Measurements from ENCODE around the gene TGOLN2. TPM values are rescaled to one million over a fixed set of nuclear protein-coding genes. Genes with fewer than 3 reads are reported as not detected.

Gene TGOLN2
- total RNA-seq, 4 donors from 2014 or later = 115 to 153 (median 124) TPM

GRCh38 chr2:85356186-85356585 lies 28.4 kb upstream of the TGOLN2 start:
- peaks cover 0 to 61% of the 10 kb centered on the region in 2 donors for H3K36me3 ChIP-seq
- ATAC-seq = no peak
- TF ChIP-seq EP300 (IDR thresholded peaks at IDR 0.05) = no peak
- TF ChIP-seq, protein P1, sequence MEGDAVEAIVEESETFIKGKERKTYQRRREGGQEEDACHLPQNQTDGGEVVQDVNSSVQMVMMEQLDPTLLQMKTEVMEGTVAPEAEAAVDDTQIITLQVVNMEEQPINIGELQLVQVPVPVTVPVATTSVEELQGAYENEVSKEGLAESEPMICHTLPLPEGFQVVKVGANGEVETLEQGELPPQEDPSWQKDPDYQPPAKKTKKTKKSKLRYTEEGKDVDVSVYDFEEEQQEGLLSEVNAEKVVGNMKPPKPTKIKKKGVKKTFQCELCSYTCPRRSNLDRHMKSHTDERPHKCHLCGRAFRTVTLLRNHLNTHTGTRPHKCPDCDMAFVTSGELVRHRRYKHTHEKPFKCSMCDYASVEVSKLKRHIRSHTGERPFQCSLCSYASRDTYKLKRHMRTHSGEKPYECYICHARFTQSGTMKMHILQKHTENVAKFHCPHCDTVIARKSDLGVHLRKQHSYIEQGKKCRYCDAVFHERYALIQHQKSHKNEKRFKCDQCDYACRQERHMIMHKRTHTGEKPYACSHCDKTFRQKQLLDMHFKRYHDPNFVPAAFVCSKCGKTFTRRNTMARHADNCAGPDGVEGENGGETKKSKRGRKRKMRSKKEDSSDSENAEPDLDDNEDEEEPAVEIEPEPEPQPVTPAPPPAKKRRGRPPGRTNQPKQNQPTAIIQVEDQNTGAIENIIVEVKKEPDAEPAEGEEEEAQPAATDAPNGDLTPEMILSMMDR (IDR thresholded peaks at IDR 0.05) = no peak
- no peak for TF ChIP-seq POLR2A (IDR thresholded peaks at IDR 0.05)
- TF ChIP-seq POLR2AphosphoS5 (IDR thresholded peaks at IDR 0.05) = no peak
- WGBS, 2 donors (ENCODE audit: low coverage in 1 of 2) = 100% methylated on average over 1 of the region's 2 CpGs; no CpG with 5 or more reads in 1 of the 2 donors
- no peaks in the 10 kb centered on the region for H3K27me3 ChIP-seq
- peaks cover 0 to 73% (median 9%) of the 10 kb centered on the region in 3 donors for H3K4me1 ChIP-seq
- H3K4me3 ChIP-seq = no peak overlapping the region
- H3K9me3 ChIP-seq = no peaks in the 10 kb centered on the region
- H3K27ac ChIP-seq = no peak overlapping the region

GRCh38 chr2:85355521-85355920 lies 27.7 kb upstream of the TGOLN2 start:
- WGBS, 2 donors (ENCODE audit: low coverage in 1 of 2) = 40% methylated on average over 2 of the region's 3 CpGs; no CpG with 5 or more reads in 1 of the 2 donors
- Histone ChIP-seq H3K27ac (peak overlapping the region in 1 of 4 donors; percentile 84), H3K36me3 (peaks cover 0 to 61% of the 10 kb centered on the region in 2 donors), H3K4me3 (peak overlapping the region; percentile 73 to 88), H3K9me3 (no peaks in the 10 kb centered on the region), H3K27me3 (no peaks in the 10 kb centered on the region), H3K4me1 (peaks cover 0 to 73% (median 9%) of the 10 kb centered on the region in 3 donors)
- no peak for ATAC-seq
- no peak for TF ChIP-seq EP300 (IDR thresholded peaks at IDR 0.05)
- TF ChIP-seq POLR2A (IDR thresholded peaks at IDR 0.05) = no peak
- no peak for TF ChIP-seq POLR2AphosphoS5 (IDR thresholded peaks at IDR 0.05)
- TF ChIP-seq, protein P1 (IDR thresholded peaks at IDR 0.05) = no peak

- peaks cover 0 to 61% of the 10 kb centered on the region in 2 donors for H3K36me3 ChIP-seq
- no peak for ATAC-seq
- H3K27ac ChIP-seq = peak overlapping the region; percentile 63 to 89 (median 84)
- H3K27me3 ChIP-seq = no peaks in the 10 kb centered on the region
- H3K4me3 ChIP-seq = peak overlapping the region; percentile 73 to 88
- H3K9me3 ChIP-seq = no peaks in the 10 kb centered on the region
- TF ChIP-seq EP300 (IDR thresholded peaks at IDR 0.05) (no peak), POLR2A (IDR thresholded peaks at IDR 0.05) (no peak), POLR2AphosphoS5 (IDR thresholded peaks at IDR 0.05) (no peak)
- TF ChIP-seq, protein P1 (IDR thresholded peaks at IDR 0.05) = no peak
- WGBS, 2 donors (ENCODE audit: low coverage in 1 of 2) = no CpG with 5 or more reads among the region's 10 CpGs
- peaks cover 0 to 73% (median 9%) of the 10 kb centered on the region in 3 donors for H3K4me1 ChIP-seq
Observed at GRCh38 chr2:85355073-85355410, 27.3 kb upstream of the TGOLN2 start.

DNA sequence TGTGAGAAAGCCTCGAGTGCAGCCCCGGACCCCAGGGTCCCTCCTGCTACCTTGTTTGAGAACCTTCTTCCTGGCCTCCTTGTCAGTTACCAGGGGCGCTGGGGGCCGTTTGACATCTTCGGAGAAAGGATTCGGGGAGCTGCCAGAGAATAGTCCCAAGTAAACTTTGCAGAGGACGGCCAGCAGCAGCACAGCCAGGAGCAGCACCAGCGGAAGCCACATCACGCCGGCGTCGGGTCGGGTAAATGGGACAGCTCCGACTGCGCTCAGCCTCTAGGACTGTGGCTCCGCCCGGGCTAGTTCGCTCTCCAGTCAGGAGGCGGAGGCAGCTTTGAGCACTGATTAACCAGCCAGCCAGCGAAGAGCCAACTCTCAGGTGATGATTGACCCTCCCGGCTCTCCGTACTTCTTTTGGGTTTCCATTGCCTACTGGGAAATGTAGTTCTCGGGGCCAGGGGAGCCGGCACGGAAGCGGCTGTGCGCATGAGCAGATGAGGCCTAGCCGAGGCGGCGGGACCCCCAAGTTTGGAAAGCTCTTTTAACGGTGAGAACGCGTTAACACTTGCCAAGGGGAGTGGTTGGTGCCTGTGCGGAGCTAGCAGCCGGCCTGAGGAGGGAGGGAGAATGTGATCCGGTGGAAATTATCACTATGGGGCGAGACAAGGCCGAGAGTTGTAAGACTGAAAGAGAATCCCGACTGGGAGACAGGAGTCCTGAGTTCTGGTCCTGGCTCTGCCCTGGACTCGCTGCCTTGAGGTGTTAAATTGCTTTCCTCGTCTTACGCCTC lies 26.7 kb upstream of the TGOLN2 start, which contains the start of the genes ELMOD3 and RETSAT:
Gene ELMOD3 (plus strand): TSS at position 484 of the 787 bp plus-strand sequence. CDS start 2,430 bp downstream, outside the sequence.
Gene RETSAT (minus strand): TSS at position 243 of the 787 bp plus-strand sequence. CDS start 21 bp downstream, at position 222.
- Histone ChIP-seq H3K4me1 (peaks cover 0 to 72% (median 9%) of the 10 kb centered on the region in 3 donors), H3K9me3 (no peaks in the 10 kb centered on the region), H3K27ac (peak within 1 kb of the TSS; percentile 63 to 89 (median 84)), H3K36me3 (peaks cover 0 to 61% of the 10 kb centered on the region in 2 donors), H3K4me3 (peak within 1 kb of the TSS; percentile 73 to 88), H3K27me3 (no peaks in the 10 kb centered on the region)
- ATAC-seq = peak; percentile 99
- 0% methylated on average over 4 to 17 of the region's 42 CpGs for WGBS, 2 donors (ENCODE audit: low coverage in 1 of 2)
- peak; percentile 85 to 89 for TF ChIP-seq POLR2A (IDR thresholded peaks at IDR 0.05)
- TF ChIP-seq, protein P1 (IDR thresholded peaks at IDR 0.05) = no peak
- peak; percentile 92 for TF ChIP-seq POLR2AphosphoS5 (IDR thresholded peaks at IDR 0.05)
- TF ChIP-seq EP300 (IDR thresholded peaks at IDR 0.05) = no peak

All from gastroesophageal sphincter (tissue), 4 donors.